ENCODE results near the gene DDX56. TPM values are rescaled to one million over a fixed set of nuclear protein-coding genes. Genes with fewer than 3 reads are reported as not detected.

DDX56 gene
- total and polyA plus RNA-seq, 2 of the 13 experiments (the other 11 are each of a cell fraction or from before 2014, with no cell fraction given): 82.6 to 120 TPM

GRCh38 chr7:44541028-44541869, 32.5 kb downstream of the DDX56 start, which contains the start of gene NPC1L1 (continued):
- TF ChIP-seq STAT6 (CRISPR knock-in tag; IDR thresholded peaks at IDR 0.05; ENCODE audit: borderline replicate concordance) (peak; percentile 72; the same call in 1 of the 2 replicates), MIXL1 (CRISPR knock-in tag; IDR thresholded peaks at IDR 0.05) (peak; percentile 85), BRD4 (CRISPR knock-in tag; IDR thresholded peaks at IDR 0.05) (peak; percentile 38), ZNF317 (CRISPR knock-in tag; IDR thresholded peaks at IDR 0.05) (0 out of 2 replicates have a peak, but pooled peaks have one; percentile 57), ZNF160 (CRISPR knock-in tag; IDR thresholded peaks at IDR 0.05) (peak; percentile 56; the same call in 1 of the 2 replicates), SIN3B (IDR thresholded peaks at IDR 0.05; ENCODE audit: low read length) (no peak), DMAP1 (CRISPR knock-in tag; IDR thresholded peaks at IDR 0.05) (peak; percentile 70), MEIS2 (CRISPR knock-in tag; IDR thresholded peaks at IDR 0.05) (0 out of 2 replicates have a peak, but pooled peaks have one; percentile 46), ZNF121 (CRISPR knock-in tag; IDR thresholded peaks at IDR 0.05) (peak; percentile 58; the same call in 1 of the 2 replicates), ZNF552 (CRISPR knock-in tag; IDR thresholded peaks at IDR 0.05; ENCODE audit: borderline replicate concordance) (0 out of 2 replicates have a peak, but pooled peaks have one; percentile 59), ZMYM3 (CRISPR knock-in tag; IDR thresholded peaks at IDR 0.05) (no peak; the same call in 1 of the 2 replicates), PRDM10 (CRISPR knock-in tag; IDR thresholded peaks at IDR 0.05; ENCODE audit: low read depth) (peak; percentile 75; the same call in 1 of the 2 replicates), HOXA9 (CRISPR knock-in tag; IDR thresholded peaks at IDR 0.05; ENCODE audit: borderline replicate concordance) (no peak), ZNF335 (CRISPR knock-in tag; IDR thresholded peaks at IDR 0.05) (0 out of 2 replicates have a peak, but pooled peaks have one; percentile 51), ZBTB20 (CRISPR knock-in tag; IDR thresholded peaks at IDR 0.05; ENCODE audit: borderline replicate concordance, low read depth) (peak; percentile 56; the same call in 1 of the 2 replicates), THAP7 (CRISPR knock-in tag; IDR thresholded peaks at IDR 0.05) (peak; percentile 66; the same call in 1 of the 2 replicates), ZBTB37 (CRISPR knock-in tag; IDR thresholded peaks at IDR 0.05) (no peak; the same call in 1 of the 2 replicates), ZC3H13 (CRISPR knock-in tag; IDR thresholded peaks at IDR 0.05) (peak; percentile 73; the same call in 1 of the 2 replicates), ATF1 (CRISPR knock-in tag; IDR thresholded peaks at IDR 0.05) (peak; percentile 65)

Data from HepG2 (cell line).